ENCODE data around the gene APEX2.

DNA sequence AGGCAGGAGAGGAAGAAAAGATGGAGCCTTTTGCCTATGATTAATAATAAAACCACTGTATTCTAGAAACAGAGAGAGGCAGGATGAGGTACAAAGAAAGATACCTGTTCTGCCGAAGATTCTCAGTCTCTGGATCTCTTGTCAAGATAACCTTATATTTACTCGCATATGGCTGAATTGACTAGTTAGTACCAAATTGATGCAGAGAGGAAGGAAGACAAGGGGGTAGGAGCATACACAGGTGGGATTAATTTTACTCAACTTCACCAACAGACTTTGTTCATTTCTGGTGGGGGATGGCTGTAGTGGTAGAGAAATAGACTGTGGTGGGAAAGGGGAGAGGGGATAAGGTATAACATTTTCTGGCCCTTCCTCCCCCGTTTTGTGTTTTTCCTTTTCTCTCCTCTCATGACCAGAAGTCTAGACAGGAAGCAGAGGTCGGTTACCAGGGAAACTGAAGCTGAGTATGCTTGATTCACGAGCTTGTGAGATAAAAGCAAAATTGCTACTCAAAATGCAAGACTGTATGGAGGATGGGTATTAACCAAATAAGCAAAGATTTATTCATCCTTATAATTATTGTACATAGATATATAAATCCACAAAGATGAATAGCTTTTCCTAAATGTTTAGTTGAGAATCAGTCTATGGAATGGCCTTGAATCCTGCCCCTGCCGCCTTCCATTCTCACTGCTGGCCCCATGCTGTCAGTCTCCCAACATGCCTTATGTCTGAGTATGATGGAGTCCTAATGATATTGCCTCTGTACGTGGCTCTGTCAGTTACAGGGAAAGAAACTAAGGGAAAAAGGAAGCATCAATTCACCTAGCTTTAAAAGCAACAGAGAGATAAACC, 56.9 kb downstream of the APEX2 start:
- TF ChIP-seq, protein P1, sequence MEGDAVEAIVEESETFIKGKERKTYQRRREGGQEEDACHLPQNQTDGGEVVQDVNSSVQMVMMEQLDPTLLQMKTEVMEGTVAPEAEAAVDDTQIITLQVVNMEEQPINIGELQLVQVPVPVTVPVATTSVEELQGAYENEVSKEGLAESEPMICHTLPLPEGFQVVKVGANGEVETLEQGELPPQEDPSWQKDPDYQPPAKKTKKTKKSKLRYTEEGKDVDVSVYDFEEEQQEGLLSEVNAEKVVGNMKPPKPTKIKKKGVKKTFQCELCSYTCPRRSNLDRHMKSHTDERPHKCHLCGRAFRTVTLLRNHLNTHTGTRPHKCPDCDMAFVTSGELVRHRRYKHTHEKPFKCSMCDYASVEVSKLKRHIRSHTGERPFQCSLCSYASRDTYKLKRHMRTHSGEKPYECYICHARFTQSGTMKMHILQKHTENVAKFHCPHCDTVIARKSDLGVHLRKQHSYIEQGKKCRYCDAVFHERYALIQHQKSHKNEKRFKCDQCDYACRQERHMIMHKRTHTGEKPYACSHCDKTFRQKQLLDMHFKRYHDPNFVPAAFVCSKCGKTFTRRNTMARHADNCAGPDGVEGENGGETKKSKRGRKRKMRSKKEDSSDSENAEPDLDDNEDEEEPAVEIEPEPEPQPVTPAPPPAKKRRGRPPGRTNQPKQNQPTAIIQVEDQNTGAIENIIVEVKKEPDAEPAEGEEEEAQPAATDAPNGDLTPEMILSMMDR (conservative IDR thresholded peaks at IDR 0.05 in 1 of 2, IDR thresholded peaks at IDR 0.05 in 1 of 2; ENCODE audit: extremely low read depth in 1 of 2, insufficient read depth in 1 of 2, low read depth in 1 of 2, low read length in 2 of 2): no peak
- no peak for TF ChIP-seq EZH2 (IDR thresholded peaks at IDR 0.05; ENCODE audit: borderline replicate concordance, low read length)
